Endothelial cell of umbilical vein (primary cell): ENCODE measurements around the gene POU6F1. TPM values are rescaled to one million over a fixed set of nuclear protein-coding genes. Genes with fewer than 3 reads are reported as not detected.

Source experiments
- BruUV-seq: library from RNA; stranded (reverse); fragments of 400-500 nt; replicated peaks from 2 replicates; lab custom pipeline; 2021; lab: Mats Ljungman, UMichigan
- CTCF ChIA-PET: fragments of 300-600, 350-600 bp; sonication (Branson Sonifier 250); formaldehyde crosslinking; loops from one replicate; lab custom pipeline; 2021; ENCODE audit warnings: antibody characterized with exemption, inconsistent platforms; lab: Charles Lee
- POLR2A ChIA-PET: fragments of 300-600, 350-600 bp; sonication (Branson Sonifier 250); formaldehyde crosslinking; loops from one replicate; lab custom pipeline; 2021; ENCODE audit warnings: antibody characterized with exemption, inconsistent platforms; lab: Charles Lee
- DNase-seq: peaks from one replicate; pipeline ENCODE4 v3.0.0-alpha.2; 2011; ENCODE audit warnings: low read depth, low spot score
- FAIRE-seq: peaks from 2 replicates; lab custom pipeline; 2011; peaks lifted over from hg19 to GRCh38; lab: Jason Lieb, UNC
- H2AFZ ChIP-seq: 2 replicates; pipeline ENCODE4 v1.6.0; 2012; ENCODE audit warnings: low read depth, low read length, control low read depth, inconsistent platforms
- H3K27ac ChIP-seq: 2 replicates; pipeline ENCODE4 v1.5.1; 2011; ENCODE audit warnings: low read depth, mild to moderate bottlenecking, control low read depth, low read length, moderate library complexity; ENCODE audit not compliant: insufficient read depth
- H3K27me3 ChIP-seq, 2 experiments: 2 replicates each; pipeline versions ENCODE4 v1.6.0 to v1.6.1; 2011; ENCODE audit warnings: low read length in 2 of 2, mixed read lengths in 1 of 2; ENCODE audit not compliant: control insufficient read depth in 2 of 2, insufficient read depth in 2 of 2
- H3K36me3 ChIP-seq, 2 experiments: 2 replicates in 1 of 2; 3 replicates in 1 of 2; pipeline ENCODE4 v1.5.1; 2011; ENCODE audit warnings: low read length in 2 of 2, mild to moderate bottlenecking in 1 of 2, moderate library complexity in 1 of 2; ENCODE audit not compliant: control insufficient read depth in 2 of 2, insufficient read depth in 2 of 2; ENCODE audit errors: extremely low read depth in 1 of 2
- H3K4me1 ChIP-seq: 3 replicates; pipeline ENCODE4 v1.5.1; 2011; ENCODE audit warnings: mild to moderate bottlenecking, low read length; ENCODE audit not compliant: control insufficient read depth, insufficient read depth; ENCODE audit errors: extremely low read depth
- H3K4me2 ChIP-seq: 2 replicates; pipeline ENCODE4 v1.6.1; 2011; ENCODE audit warnings: low read length, control low read depth, mixed read lengths; ENCODE audit not compliant: insufficient read depth
- H3K4me3 ChIP-seq, 3 experiments: fragments of 200-600 bp in 1 of 3; sonication (generic), shearing (Covaris generic) in 1 of 3; replicated peaks in 1 of 3; 2 replicates each; pipeline ENCODE4 v1.5.1; 2011 to 2016; ENCODE audit warnings: control low read depth in 3 of 3, low read length in 3 of 3, mild to moderate bottlenecking in 2 of 3, inconsistent platforms in 1 of 3, low read depth in 1 of 3, moderate library complexity in 1 of 3; ENCODE audit not compliant: insufficient read depth in 1 of 3
- H3K79me2 ChIP-seq: 2 replicates; pipeline ENCODE4 v1.6.0; 2012; ENCODE audit warnings: low read length, inconsistent platforms; ENCODE audit not compliant: control insufficient read depth, insufficient read depth
- H3K9ac ChIP-seq: replicated peaks from 2 replicates; pipeline ENCODE3; 2011; ENCODE audit warnings: low read length, control low read depth; ENCODE audit not compliant: insufficient read depth; ENCODE audit errors: extremely low read depth
- H3K9me1 ChIP-seq: replicated peaks from 3 replicates; pipeline ENCODE4 v1.6.0; 2011; ENCODE audit warnings: mild to moderate bottlenecking, low read length; ENCODE audit not compliant: control insufficient read depth, insufficient read depth; ENCODE audit errors: extremely low read depth
- H3K9me3 ChIP-seq: replicated peaks from 2 replicates; pipeline ENCODE4 v1.5.1; 2012; ENCODE audit warnings: low read length, inconsistent platforms; ENCODE audit not compliant: control insufficient read depth, insufficient read depth
- H4K20me1 ChIP-seq: replicated peaks from 2 replicates; pipeline ENCODE3; 2011; ENCODE audit warnings: mild to moderate bottlenecking, low read length; ENCODE audit not compliant: control insufficient read depth, insufficient read depth; ENCODE audit errors: extremely low read depth
- EZH2 ChIP-seq: IDR thresholded peaks from 2 replicates; pipeline ENCODE4 v1.6.1; 2012; ENCODE audit warnings: borderline replicate concordance, low read depth, mild to moderate bottlenecking, moderate library complexity, low read length, inconsistent platforms; ENCODE audit not compliant: severe bottlenecking
- FOS ChIP-seq: IDR thresholded peaks from 2 replicates; pipeline ENCODE4 v1.6.1; 2011; ENCODE audit warnings: mild to moderate bottlenecking, low read length, moderate library complexity, borderline replicate concordance; ENCODE audit not compliant: insufficient read depth
- GATA2 ChIP-seq: IDR thresholded peaks from 2 replicates; pipeline ENCODE4 v1.7.0; 2011; ENCODE audit warnings: low read depth, mild to moderate bottlenecking, moderate library complexity, mixed read lengths, low read length; ENCODE audit not compliant: insufficient read length, insufficient read depth
- JUN ChIP-seq: IDR thresholded peaks from 2 replicates; pipeline ENCODE4 v1.6.1; 2011; ENCODE audit warnings: borderline replicate concordance, low read depth; ENCODE audit not compliant: insufficient read length, insufficient read depth
- MAX ChIP-seq: IDR thresholded peaks from 2 replicates; pipeline ENCODE4 v1.6.1; 2011; ENCODE audit not compliant: insufficient read depth, insufficient read length
- MYC ChIP-seq: IDR thresholded peaks from one replicate; pipeline ENCODE4 v1.6.1; 2011; ENCODE audit warnings: mild to moderate bottlenecking, low read depth, low read length
- POLR2A ChIP-seq: IDR thresholded peaks from 2 replicates; pipeline ENCODE4 v1.6.1; 2012; ENCODE audit warnings: low read depth, mild to moderate bottlenecking, control low read depth, low read length
- POLR2AphosphoS5 ChIP-seq: IDR thresholded peaks from 2 replicates; pipeline ENCODE4 v1.6.1; 2012; ENCODE audit warnings: low read depth, mild to moderate bottlenecking, control low read depth, low read length, moderate library complexity; ENCODE audit not compliant: insufficient read depth
- dilution Hi-C: fragments of 300-500 bp; cut with MboI; formaldehyde crosslinking; loops from one replicate; pipeline ENCODE4 v1.15.0; 2019; ENCODE audit warnings: low sequenced_read_pairs; ENCODE audit not compliant: extremely low pct_ligation_motif_present
- intact Hi-C: fragments of 100-400 bp; cut with micrococcal nuclease; formaldehyde crosslinking; loops from one replicate; pipeline ENCODE4 v1.10.0; 2022
- polyA plus RNA-seq, 4 experiments: library from polyadenylated mRNA; depleted of rRNA in 3 of 4; stranded (reverse) in 3 of 4; unstranded in 1 of 4; fragments of >200 nt; gene quantifications; 2 replicates each; pipeline versions ENCODE4 v1.2.1 to v1.2.3, GENCODE V29; 2011 to 2012; ENCODE audit warnings: missing spikeins in 1 of 4
- total RNA-seq: library from RNA; stranded (reverse); gene quantifications from 2 replicates; pipeline ENCODE4 v1.2.3, GENCODE V29; 2021
- TF ChIP-seq, protein P1 (sequence below), 2 donors: IDR thresholded peaks; 1 replicate in 1 of 2; 2 replicates in 1 of 2; pipeline ENCODE4 v1.5.1; 2011; ENCODE audit warnings: low read length in 2 of 2, mild to moderate bottlenecking in 2 of 2, moderate library complexity in 2 of 2, control low read depth in 1 of 2, inconsistent platforms in 1 of 2, low read depth in 1 of 2; ENCODE audit not compliant: insufficient read depth in 1 of 2; ENCODE audit errors: extremely low read depth in 1 of 2

POU6F1 gene
- total and polyA plus RNA-seq, 2 donors (not counting 3 experiments of a cell fraction or from before 2014, with no cell fraction given): 5.4 to 14.4 TPM

DNA sequence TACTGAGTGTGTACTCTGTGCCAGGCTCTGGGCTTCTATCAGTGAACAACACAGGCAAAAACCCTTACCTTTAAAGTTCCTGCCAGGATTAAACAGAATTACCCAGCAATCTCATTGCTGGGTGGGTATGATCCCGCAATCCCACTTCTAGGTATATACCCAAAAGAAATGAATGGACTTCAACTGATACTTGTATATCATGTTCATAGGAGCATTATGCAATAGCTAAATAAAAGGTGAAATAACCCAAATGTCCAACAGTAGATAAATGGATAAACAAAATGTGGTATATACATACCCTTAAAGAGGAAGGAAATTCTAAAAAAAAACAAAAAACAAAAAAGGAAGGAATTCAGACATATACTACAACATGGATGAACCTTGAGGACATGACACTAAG is 35.4 kb upstream of the POU6F1 start:
- Histone ChIP-seq H3K36me3 (no peaks in the 10 kb centered on the region), H3K79me2 (peaks cover 9% of the 10 kb centered on the region), H3K9me3 (no peaks in the 10 kb centered on the region), H4K20me1 (no peaks in the 10 kb centered on the region), H3K9ac (no peak overlapping the region), H2AFZ (no peak overlapping the region), H3K4me1 (no peaks in the 10 kb centered on the region), H3K4me3 (no peak overlapping the region), H3K27ac (no peak overlapping the region), H3K4me2 (no peak overlapping the region), H3K9me1 (no peaks in the 10 kb centered on the region), H3K27me3 (no peaks in the 10 kb centered on the region)
- dilution Hi-C loops (no loop called here), intact Hi-C loops (loop anchor here (5.0 kb wide), 1 partner anchor 206 kb away; the partner anchor contains the start of gene LETMD1)
- FAIRE-seq (no peak), DNase-seq (no peak)
- CTCF ChIA-PET: interaction anchor here (0.8 to 2.9 kb wide), 7 partner anchors 10 to 431 kb away, joined by 3 to 21 read pairs (median 4); no protein-coding TSS in a partner anchor
- TF ChIP-seq POLR2AphosphoS5 (no peak), MAX (no peak), FOS (no peak), EZH2 (no peak), GATA2 (no peak), MYC (no peak), JUN (no peak), POLR2A (no peak)
- TF ChIP-seq, protein P1, sequence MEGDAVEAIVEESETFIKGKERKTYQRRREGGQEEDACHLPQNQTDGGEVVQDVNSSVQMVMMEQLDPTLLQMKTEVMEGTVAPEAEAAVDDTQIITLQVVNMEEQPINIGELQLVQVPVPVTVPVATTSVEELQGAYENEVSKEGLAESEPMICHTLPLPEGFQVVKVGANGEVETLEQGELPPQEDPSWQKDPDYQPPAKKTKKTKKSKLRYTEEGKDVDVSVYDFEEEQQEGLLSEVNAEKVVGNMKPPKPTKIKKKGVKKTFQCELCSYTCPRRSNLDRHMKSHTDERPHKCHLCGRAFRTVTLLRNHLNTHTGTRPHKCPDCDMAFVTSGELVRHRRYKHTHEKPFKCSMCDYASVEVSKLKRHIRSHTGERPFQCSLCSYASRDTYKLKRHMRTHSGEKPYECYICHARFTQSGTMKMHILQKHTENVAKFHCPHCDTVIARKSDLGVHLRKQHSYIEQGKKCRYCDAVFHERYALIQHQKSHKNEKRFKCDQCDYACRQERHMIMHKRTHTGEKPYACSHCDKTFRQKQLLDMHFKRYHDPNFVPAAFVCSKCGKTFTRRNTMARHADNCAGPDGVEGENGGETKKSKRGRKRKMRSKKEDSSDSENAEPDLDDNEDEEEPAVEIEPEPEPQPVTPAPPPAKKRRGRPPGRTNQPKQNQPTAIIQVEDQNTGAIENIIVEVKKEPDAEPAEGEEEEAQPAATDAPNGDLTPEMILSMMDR (IDR thresholded peaks at IDR 0.05; ENCODE audit: extremely low read depth in 1 of 2, insufficient read depth in 1 of 2, low read depth in 1 of 2, low read length in 2 of 2): no peak
- POLR2A ChIA-PET: interaction anchor here (0.9 kb wide), 1 partner anchor 10 kb away, joined by 6 read pairs; no protein-coding TSS in a partner anchor
- BruUV-seq: no TSS peak
